ENCODE measurements around the gene KCNE1.
"Not testable (repeated sequence)": the region's sequence is repeated elsewhere in the genome, so short reads cannot be mapped to it uniquely, and the experiment has no call there.

GRCh38 chr21:34417448-34418077 lies 94.4 kb downstream of the KCNE1 start:
- TF ChIP-seq CTCF (IDR thresholded peaks at IDR 0.05; ENCODE audit: borderline replicate concordance, extremely low read depth, low read length, poor library complexity, severe bottlenecking); EZH2 (IDR thresholded peaks at IDR 0.05; ENCODE audit: borderline replicate concordance, low read depth, low read length, severe bottlenecking): not testable (repeated sequence)

Data from DND-41 (cell line).